H1 (cell line): ENCODE results near the gene POU2F1.

Source experiments
- CHD7 ChIP-seq: fragments of 300-600 bp; sonication (generic); IDR thresholded peaks from 2 replicates; pipeline ENCODE4 v1.7.1; 2012; ENCODE audit warnings: low read length, moderate library complexity, mild to moderate bottlenecking, inconsistent platforms; ENCODE audit not compliant: insufficient replicate concordance
- EZH2 ChIP-seq: fragments of 200-600 bp; sonication (generic); IDR thresholded peaks from 2 replicates; pipeline ENCODE4 v1.7.1; 2012; ENCODE audit warnings: low read depth, mild to moderate bottlenecking, moderate library complexity, low read length, inconsistent platforms; ENCODE audit not compliant: severe bottlenecking
- JUND ChIP-seq: IDR thresholded peaks from 2 replicates; pipeline ENCODE4 v1.6.1; 2011; ENCODE audit warnings: mild to moderate bottlenecking, improper control_type of control experiment, low read length
- TF ChIP-seq, protein P1 (sequence below), 3 experiments: IDR thresholded peaks; 1 replicate in 2 of 3; 2 replicates in 1 of 3; pipeline versions ENCODE4 v1.5.1 to v1.6.1; 2011; ENCODE audit warnings: low read length in 3 of 3, mild to moderate bottlenecking in 3 of 3, inconsistent platforms in 2 of 3, low read depth in 1 of 3, moderate library complexity in 1 of 3; ENCODE audit not compliant: insufficient read depth in 1 of 3; ENCODE audit errors: control extremely low read depth in 1 of 3

GRCh38 chr1:167359295-167359694 lies 138.6 kb downstream of the POU2F1 start:
- TF ChIP-seq JUND, result no peak
- TF ChIP-seq, protein P1, sequence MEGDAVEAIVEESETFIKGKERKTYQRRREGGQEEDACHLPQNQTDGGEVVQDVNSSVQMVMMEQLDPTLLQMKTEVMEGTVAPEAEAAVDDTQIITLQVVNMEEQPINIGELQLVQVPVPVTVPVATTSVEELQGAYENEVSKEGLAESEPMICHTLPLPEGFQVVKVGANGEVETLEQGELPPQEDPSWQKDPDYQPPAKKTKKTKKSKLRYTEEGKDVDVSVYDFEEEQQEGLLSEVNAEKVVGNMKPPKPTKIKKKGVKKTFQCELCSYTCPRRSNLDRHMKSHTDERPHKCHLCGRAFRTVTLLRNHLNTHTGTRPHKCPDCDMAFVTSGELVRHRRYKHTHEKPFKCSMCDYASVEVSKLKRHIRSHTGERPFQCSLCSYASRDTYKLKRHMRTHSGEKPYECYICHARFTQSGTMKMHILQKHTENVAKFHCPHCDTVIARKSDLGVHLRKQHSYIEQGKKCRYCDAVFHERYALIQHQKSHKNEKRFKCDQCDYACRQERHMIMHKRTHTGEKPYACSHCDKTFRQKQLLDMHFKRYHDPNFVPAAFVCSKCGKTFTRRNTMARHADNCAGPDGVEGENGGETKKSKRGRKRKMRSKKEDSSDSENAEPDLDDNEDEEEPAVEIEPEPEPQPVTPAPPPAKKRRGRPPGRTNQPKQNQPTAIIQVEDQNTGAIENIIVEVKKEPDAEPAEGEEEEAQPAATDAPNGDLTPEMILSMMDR (IDR thresholded peaks at IDR 0.05; ENCODE audit: control extremely low read depth in 1 of 3, insufficient read depth in 1 of 3, low read depth in 1 of 3, low read length in 3 of 3), result no peak
- TF ChIP-seq CHD7, result no peak
- no peak for TF ChIP-seq EZH2
